Heart left ventricle (tissue), 16 donors: ENCODE measurements around the gene DAPK2. TPM values are rescaled to one million over a fixed set of nuclear protein-coding genes. Genes with fewer than 3 reads are reported as not detected.

Experiments
- ATAC-seq, 4 donors: fragments of 200-7000 bp; cut with Tn5 transposase; one replicate each; pipeline ENCODE4 v1.9.1; 2020 to 2022; ENCODE audit warnings: moderate library complexity in 4 of 4, mild to moderate bottlenecking in 3 of 4, moderate number of reproducible peaks in 1 of 4
- DNase-seq, 5 donors: peaks; one replicate each; pipeline ENCODE4 v3.0.0-alpha.2; 2020
- H3K27ac ChIP-seq, 12 donors: fragments of 200-600 bp; sonication (generic) in 4 of 12; one replicate each; pipeline versions ENCODE4 v1.5.0 to v1.8.0; 2016 to 2022; ENCODE audit warnings: mild to moderate bottlenecking in 2 of 12
- H3K27me3 ChIP-seq, 9 donors: fragments of 200-600 bp; sonication (generic) in 2 of 9; one replicate each; pipeline versions ENCODE4 v1.5.1 to v1.8.0; 2016 to 2022; ENCODE audit warnings: mild to moderate bottlenecking in 3 of 9
- H3K36me3 ChIP-seq, 9 donors: fragments of 200-600 bp; sonication (generic) in 2 of 9; one replicate each; pipeline versions ENCODE4 v1.5.0 to v1.8.0; 2018 to 2022; ENCODE audit warnings: mild to moderate bottlenecking in 2 of 9
- H3K4me1 ChIP-seq, 12 donors: fragments of 200-600 bp; sonication (generic) in 4 of 12; one replicate each; pipeline versions ENCODE4 v1.5.0 to v1.8.0; 2016 to 2022; ENCODE audit warnings: mild to moderate bottlenecking in 3 of 12
- H3K4me3 ChIP-seq, 12 donors: fragments of 200-600 bp; sonication (generic) in 4 of 12; one replicate each; pipeline versions ENCODE4 v1.5.0 to v1.8.0; 2017 to 2022; ENCODE audit warnings: mild to moderate bottlenecking in 9 of 12, moderate library complexity in 4 of 12
- H3K9me3 ChIP-seq, 12 donors: fragments of 200-600 bp; sonication (generic) in 4 of 12; one replicate each; pipeline versions ENCODE4 v1.5.0 to v1.8.0; 2016 to 2022; ENCODE audit warnings: mild to moderate bottlenecking in 1 of 12
- CTCF ChIP-seq, 12 donors: fragments of 200-600 bp; sonication (generic) in 4 of 12; IDR thresholded peaks; one replicate each; pipeline versions ENCODE4 v1.5.0 to v1.8.0; 2018 to 2022; ENCODE audit warnings: antibody characterized with exemption in 12 of 12, mild to moderate bottlenecking in 5 of 12
- POLR2A ChIP-seq, 2 donors: fragments of 450-650 bp; IDR thresholded peaks; one replicate each; pipeline ENCODE4 v1.6.1; 2017; ENCODE audit warnings: antibody characterized with exemption in 2 of 2, mild to moderate bottlenecking in 2 of 2, moderate library complexity in 2 of 2
- WGBS, 4 donors: extraction: QIAGEN DNeasy Blood & Tissue Kit in 2 of 4; methylation state at CpG; one replicate each; pipeline versions ENCODE4 v1.1.5 to v1.1.7; 2013 to 2018; 5-methylcytosine and 5-hydroxymethylcytosine counted together
- intact Hi-C, 10 donors: fragments of 100-400 bp; cut with DNase I; formaldehyde crosslinking; loops; one replicate each; pipeline versions ENCODE4 v1.11.1 to v1.14.2; 2022
- polyA plus RNA-seq, 2 donors: library from polyadenylated mRNA; stranded (reverse); fragments of 200-250 nt; gene quantifications; one replicate each; pipeline ENCODE4 v1.2.3, GENCODE V29; 2013
- total RNA-seq, 9 donors: library from RNA; depleted of rRNA in 2 of 9; stranded (reverse); fragments of >200 nt in 2 of 9; fragmentation: NEBNext Ultra II Directional in 3 of 9; extraction: Animal tissue kit (Norgen Biotek cat#: 25700) in 3 of 9; gene quantifications; one replicate each; pipeline versions ENCODE4 v1.1.0 to v1.2.4, GENCODE V29; 2016 to 2023
- donor health status: ischemic (EF 13 %, LVEDD 7.1; RV severe dilation, severe dysfunction).
- donor health status: healthy with polysubstance abuse.
- donor health status: DM: no; HTN: yes; CAD: no.
- donor health status: DM: no; HTN: no; CAD: no.
- donor health status: ischemic (EF 25% LVEDD 6.9; RV normal size, moderate dysfunction).
- donor health status: ischemic (EF 25% LVEDD 5.7; RV mildly dilated, moderate dysfunction).
- donor health status: healthy.
- donor health status: DM: yes; HTN: yes; CAD: no.
- donor health status: ischemic (EF 35%, LVEDD 5.7; RV mildly dilated, moderate dysfunction).
- donor health status: nonischemic (EF 11% LVEDD 7.7; RV severe dilation, severe dysfunction).
- donor health status: DM: yes; HTN: yes; CAD: no.
- donor health status: PGD.
- donor health status: ischemic (EF 29% LVEDD 5.4; RV normal size, mild dysfunction).
- donor health status: nonischemic (EF 23%, LVEDD 6.1; RV moderate dilation, normal function).

The DAPK2 gene
- total and polyA plus RNA-seq, 11 donors: 20.4 to 56.2 (median 26.4) TPM

GRCh38 chr15:63891079-63891767 is 155.1 kb downstream of the DAPK2 start:
- peak; percentile 24 to 86 (median 80) for ATAC-seq
- DNase-seq: peak; percentile 73 to 88 (median 80)
- H3K4me3 ChIP-seq: no peak overlapping the region
- intact Hi-C loops: loop anchor here (1.0 to 10.0 kb wide), 8 partner anchors 58 to 154 kb away; partner anchors contain the start of genes HERC1 (in 3 of the 10) and DAPK2 (in 1 of the 10)
- TF ChIP-seq CTCF (IDR thresholded peaks at IDR 0.05) (peak; percentile 80 to 94 (median 87)), POLR2A (IDR thresholded peaks at IDR 0.05) (no peak)
- no peaks in the 10 kb centered on the region for H3K36me3 ChIP-seq
- WGBS, 4 donors: 35 to 40% (median 38%) methylated on average over 5 to 8 of the region's 8 CpGs
- peaks cover 0 to 72% (median 5%) of the 10 kb centered on the region in 12 donors for H3K4me1 ChIP-seq
- H3K27ac ChIP-seq: peak overlapping the region in 1 of 12 donors; percentile 63
- H3K9me3 ChIP-seq: no peaks in the 10 kb centered on the region
- no peaks in the 10 kb centered on the region for H3K27me3 ChIP-seq

GRCh38 chr15:63890617-63891016 is 155.7 kb downstream of the DAPK2 start:
- 88 to 92% (median 90%) methylated on average over 6 of the region's 6 CpGs for WGBS, 4 donors
- peaks cover 0 to 66% (median 5%) of the 10 kb centered on the region in 12 donors for H3K4me1 ChIP-seq
- intact Hi-C loops: loop anchor here (1.0 to 10.0 kb wide), 8 partner anchors 58 to 154 kb away; partner anchors contain the start of genes HERC1 (in 3 of the 10) and DAPK2 (in 1 of the 10)

GRCh38 chr15:63889831-63890230 is 156.5 kb downstream of the DAPK2 start:
- no peak for ATAC-seq
- intact Hi-C loops: loop anchor here (2.0 to 10.0 kb wide), 7 partner anchors 57 to 155 kb away; partner anchors contain the start of genes HERC1 (in 3 of the 10) and DAPK2 (in 1 of the 10)
- Histone ChIP-seq H3K27me3 (no peaks in the 10 kb centered on the region), H3K27ac (no peak overlapping the region), H3K4me3 (no peak overlapping the region), H3K9me3 (no peaks in the 10 kb centered on the region), H3K36me3 (no peaks in the 10 kb centered on the region), H3K4me1 (peaks cover 0 to 58% (median 5%) of the 10 kb centered on the region in 12 donors)
- TF ChIP-seq POLR2A (IDR thresholded peaks at IDR 0.05): no peak
- TF ChIP-seq CTCF (IDR thresholded peaks at IDR 0.05): no peak
- WGBS, 4 donors: 87 to 93% (median 92%) methylated on average over 4 to 5 of the region's 5 CpGs
- no peak for DNase-seq

More at GRCh38 chr15:63890617-63891016, 155.7 kb downstream of the DAPK2 start:
- DNase-seq (no peak), ATAC-seq (no peak)
- H3K36me3 ChIP-seq: no peaks in the 10 kb centered on the region
- H3K27ac ChIP-seq: no peak overlapping the region
- no peaks in the 10 kb centered on the region for H3K27me3 ChIP-seq
- TF ChIP-seq CTCF (IDR thresholded peaks at IDR 0.05) (no peak), POLR2A (IDR thresholded peaks at IDR 0.05) (no peak)
- H3K9me3 ChIP-seq: no peaks in the 10 kb centered on the region
- H3K4me3 ChIP-seq: no peak overlapping the region

- 68 to 90% (median 76%) methylated on average over 3 of the region's 3 CpGs for WGBS, 4 donors
- H3K36me3 ChIP-seq: no peaks in the 10 kb centered on the region
- no peak for DNase-seq
- no peak overlapping the region for H3K27ac ChIP-seq
- no peaks in the 10 kb centered on the region for H3K9me3 ChIP-seq
- no peak for TF ChIP-seq CTCF (IDR thresholded peaks at IDR 0.05)
- no peak overlapping the region for H3K4me3 ChIP-seq
- intact Hi-C loops: no loop called here
- ATAC-seq: no peak
- H3K4me1 ChIP-seq: peaks cover 0 to 48% (median 5%) of the 10 kb centered on the region in 12 donors
- no peaks in the 10 kb centered on the region for H3K27me3 ChIP-seq
Observed at GRCh38 chr15:63888823-63889222, 157.5 kb downstream of the DAPK2 start.
